NCI-H1105 (cell line): ENCODE data around the gene DNAH8.

Experiments
- DNase-seq: peaks from one replicate; lab custom pipeline; 2025; lab: John Stamatoyannopoulos, UW

The DNAH8 gene

GRCh38 chr6:39051399-39052122 is 336.4 kb downstream of the DNAH8 start:
- DNase-seq: no peak

GRCh38 chr6:39053016-39053624 is 338.0 kb downstream of the DNAH8 start:
- no peak for DNase-seq

GRCh38 chr6:39053854-39054576 is 338.9 kb downstream of the DNAH8 start:
- no peak for DNase-seq

DNA sequence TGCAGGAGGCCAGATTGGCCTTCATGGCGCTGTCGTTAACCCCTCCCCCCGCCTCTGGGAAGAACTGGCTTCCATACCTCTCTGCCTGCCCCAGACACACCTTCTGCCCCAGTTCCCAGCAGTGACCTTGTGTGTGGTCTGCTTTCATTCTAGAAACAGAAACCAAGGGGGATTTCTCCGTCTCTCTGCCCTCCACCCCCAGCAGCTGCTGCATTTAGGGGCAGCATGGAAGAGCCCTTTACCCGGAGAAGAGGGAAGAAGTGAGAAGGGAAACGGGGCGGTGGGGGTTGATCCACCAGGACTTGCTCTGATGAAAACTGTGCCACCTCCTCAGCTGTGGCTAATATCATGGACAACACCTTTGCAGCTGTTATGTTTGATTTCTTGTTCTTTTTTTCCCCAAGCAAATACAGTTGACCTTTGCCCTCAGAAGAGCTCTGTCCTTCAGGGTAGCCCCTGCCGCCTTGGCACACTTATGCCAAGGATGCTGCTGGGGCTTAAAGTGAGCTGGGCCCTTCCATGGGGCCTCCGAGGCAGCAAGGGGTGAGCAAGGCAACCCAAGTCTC is 339.5 kb downstream of the DNAH8 start:
- DNase-seq: no peak

DNA sequence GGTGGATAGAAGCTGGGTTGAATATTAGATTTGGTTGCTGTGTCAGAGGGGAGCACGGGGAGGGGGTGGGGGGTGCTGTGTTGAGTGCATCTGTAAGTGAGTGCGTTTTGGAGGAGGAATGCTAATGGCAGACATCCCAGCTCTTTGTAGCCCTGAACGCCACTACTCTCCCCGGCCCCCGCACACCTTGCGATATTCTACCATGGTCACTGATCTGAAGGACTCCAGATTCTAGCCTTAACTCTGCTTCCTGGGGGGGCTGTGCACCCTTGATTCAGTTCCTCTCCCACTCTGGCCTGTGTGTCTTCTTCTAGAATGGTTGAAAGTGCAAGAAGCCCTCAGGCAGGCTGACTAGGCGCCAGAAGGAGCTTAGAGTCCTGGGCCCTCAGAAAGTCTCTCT is 340.6 kb downstream of the DNAH8 start:
- DNase-seq: no peak

DNA sequence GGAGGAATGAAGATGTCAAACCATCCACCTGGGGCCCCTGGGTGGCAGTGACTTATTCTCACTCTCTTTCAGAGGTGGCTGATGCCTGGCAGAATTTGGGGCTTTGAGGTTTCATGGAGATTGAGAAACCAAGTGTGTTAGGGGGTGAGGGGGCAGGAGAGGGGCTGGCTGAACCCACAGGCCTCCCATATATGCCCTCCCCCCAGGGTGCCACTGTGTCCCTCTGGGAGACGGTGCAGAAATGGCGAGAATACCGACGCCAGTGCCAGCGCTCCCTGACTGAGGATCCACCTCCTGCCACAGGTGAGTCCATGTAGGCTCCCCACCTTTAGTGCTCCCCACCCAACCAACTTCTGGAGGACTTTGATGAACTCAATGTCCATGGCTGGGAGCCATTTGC is 341.1 kb downstream of the DNAH8 start:
- DNase-seq: no peak

- no peak for DNase-seq
Observed at GRCh38 chr6:39056681-39057080, 341.6 kb downstream of the DNAH8 start.

DNA sequence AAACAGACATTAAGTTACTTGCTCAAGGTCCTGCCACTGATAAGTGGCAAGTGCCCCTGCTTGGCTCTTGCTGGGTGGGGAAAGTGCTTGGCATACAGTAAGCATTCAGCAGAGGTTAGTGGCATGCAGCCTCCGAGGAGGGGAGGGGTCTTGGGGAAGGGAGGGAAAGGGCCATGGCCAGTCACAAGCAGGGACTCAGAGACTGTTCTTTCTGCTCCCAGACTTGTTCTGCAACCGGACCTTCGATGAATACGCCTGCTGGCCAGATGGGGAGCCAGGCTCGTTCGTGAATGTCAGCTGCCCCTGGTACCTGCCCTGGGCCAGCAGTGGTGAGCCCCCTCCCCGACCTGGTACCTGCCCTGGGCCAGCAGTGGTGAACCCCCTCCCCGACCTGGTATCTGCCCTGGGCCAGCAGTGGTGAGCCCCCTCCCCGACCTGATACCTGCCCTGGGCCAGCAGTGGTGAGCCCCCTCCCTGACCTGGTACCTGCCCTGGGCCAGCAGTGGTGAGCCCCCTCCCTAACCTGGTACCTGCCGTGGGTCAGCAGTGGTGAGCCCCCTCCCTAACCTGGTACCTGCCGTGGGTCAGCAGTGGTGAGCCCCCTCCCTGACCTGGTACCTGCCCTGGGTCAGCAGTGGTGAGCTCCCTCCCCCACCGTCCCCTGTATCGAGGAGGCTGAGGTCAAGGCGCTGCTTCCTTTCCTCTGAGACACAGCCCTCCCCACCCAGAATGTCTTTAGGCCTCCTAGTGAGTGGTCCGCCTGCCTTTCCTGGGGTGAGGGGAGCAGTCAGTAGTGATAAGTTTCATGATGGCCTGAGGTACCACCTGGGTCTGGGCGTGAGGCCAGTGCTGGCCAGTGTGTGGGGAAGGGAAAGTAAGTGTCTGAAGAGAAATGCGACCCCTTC is 342.4 kb downstream of the DNAH8 start:
- no peak for DNase-seq

- no peak for DNase-seq
Observed at GRCh38 chr6:39058471-39059147, 343.5 kb downstream of the DNAH8 start.

DNA sequence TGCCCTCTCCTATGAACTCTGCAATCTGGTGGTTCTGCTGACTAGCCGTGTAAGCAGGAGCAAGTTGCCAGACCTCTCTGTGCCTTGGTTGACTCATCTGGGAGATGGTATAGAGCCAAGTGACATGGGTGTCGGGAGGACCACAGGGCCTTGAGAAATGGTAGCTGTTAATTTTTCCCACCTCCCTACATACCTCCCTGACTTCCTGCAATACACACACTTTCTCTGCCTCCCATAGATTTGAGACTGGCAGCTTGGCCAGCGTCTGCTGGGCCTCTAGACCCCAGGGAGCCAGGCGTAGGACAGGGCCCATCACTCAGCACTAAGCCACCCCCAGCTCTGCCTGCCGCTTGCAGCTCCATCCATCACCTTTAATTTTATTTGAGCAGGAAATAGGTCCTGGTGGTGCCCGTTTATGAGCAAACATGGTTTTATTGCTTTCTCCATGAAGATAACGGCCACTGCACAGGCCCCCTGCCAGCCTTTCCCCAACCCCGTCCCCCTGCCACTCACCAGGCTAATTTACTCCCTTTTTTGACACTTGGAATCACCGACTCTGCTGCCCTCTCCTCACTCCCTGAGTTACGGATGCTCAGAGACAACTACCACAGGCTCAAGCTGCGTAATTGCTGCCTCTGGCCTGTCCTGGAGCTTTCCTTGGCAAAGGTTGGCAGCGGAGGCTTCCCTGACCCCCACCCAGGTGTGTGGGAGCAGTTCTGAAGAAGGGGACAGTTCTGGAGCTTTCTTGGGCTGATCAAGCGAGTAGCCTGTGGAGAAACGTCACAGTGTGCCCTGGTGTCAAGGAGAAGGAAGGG is 344.6 kb downstream of the DNAH8 start:
- DNase-seq: no peak

DNA sequence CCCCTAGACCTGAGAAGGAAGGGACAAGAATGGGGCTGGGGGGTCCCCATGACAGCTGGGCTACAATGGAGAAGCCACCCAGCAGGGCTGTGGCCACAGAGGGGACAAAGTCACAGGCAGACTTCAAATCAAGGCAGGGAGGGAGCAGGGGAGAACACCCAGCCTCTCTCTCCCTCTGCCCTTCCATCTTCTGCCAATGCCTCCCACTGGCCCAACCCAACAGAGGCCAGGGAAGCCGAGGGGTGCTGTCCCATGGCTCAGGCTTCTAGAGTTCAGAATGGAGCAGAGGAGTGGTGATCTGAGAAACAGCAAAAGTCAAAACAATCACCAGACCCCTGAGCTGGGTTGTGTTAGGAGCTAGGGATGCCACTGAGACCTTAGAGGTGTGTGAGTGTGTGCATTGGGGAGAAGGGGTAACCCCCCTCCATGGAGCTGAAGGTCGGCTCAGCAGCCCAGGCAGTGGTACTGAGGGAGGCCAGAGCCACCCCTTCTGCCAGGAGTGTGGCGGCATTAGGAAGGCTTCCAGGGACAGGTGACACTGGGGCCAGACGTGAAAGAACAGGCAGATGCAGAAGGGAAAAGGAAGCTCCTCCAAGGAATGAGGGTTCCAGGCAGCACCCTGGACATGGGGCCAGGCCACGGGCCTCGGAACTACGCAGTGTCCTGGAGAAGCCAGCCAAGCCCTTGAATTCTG is 345.5 kb downstream of the DNAH8 start:
- no peak for DNase-seq

GRCh38 chr6:39061182-39061581 is 346.1 kb downstream of the DNAH8 start:
- DNase-seq: no peak

GRCh38 chr6:39061588-39061987 is 346.5 kb downstream of the DNAH8 start:
- no peak for DNase-seq

DNA sequence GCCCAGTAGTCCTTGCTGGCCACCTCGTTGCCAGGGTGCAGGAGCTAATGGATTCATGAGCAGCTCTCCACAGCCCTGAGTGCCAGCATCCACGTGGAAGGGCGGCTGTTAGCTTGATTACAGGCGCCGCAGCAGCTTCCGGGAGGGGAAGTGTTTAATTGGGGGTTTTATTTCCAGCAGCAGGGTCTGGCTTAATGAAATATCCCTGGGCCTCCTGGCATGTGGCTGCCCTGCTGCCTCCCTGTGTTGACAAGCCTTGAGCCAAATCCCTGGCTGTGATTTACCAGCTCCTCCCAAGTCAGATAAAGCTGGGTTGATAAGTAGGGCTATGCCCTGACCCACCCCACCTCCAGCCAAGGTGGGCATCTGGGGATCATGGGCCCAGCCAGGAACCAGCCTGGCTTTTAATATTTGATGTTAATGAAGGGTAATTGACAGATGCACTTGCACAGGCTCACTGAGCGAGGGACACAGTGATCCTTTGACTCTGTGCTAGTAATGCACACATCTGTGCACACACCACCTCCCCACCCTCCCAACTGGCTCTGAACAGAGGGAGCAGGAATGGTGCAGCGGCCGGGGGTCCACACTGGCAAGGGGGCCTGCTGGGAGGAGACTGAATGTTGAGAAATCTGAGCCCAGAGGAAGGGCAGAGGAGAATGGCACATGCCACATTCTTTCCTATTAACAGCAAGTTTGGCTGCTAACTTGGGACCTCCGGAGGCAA is 347.1 kb downstream of the DNAH8 start:
- DNase-seq: no peak

- no peak for DNase-seq
Observed at GRCh38 chr6:39063526-39063925, 348.4 kb downstream of the DNAH8 start.

GRCh38 chr6:39065561-39065960 is 350.4 kb downstream of the DNAH8 start:
- DNase-seq: no peak

DNA sequence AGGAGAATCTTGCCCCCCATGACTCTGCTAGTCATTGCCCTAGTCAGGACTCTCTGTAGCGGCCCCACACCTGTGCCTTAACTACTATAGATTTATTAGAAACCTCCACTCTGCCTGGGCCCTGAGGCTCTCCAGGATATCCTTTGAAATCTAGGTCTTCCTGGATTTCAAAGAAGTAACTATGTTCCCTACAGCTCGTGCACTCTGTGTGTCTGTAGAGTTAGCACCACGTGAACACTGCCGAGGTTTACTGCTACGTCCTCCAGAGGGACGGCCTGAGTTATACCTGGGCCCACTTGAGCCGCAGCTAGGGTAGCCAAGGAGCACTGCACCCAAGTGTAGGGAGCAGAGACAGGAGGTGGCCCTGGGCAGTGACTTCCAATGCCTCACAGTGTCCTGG is 353.3 kb downstream of the DNAH8 start:
- DNase-seq: no peak

GRCh38 chr6:39072830-39073229 is 357.7 kb downstream of the DNAH8 start:
- no peak for DNase-seq
